ENCODE results near the gene ANXA9. TPM values are rescaled to one million over a fixed set of nuclear protein-coding genes. Genes with fewer than 3 reads are reported as not detected.

The ANXA9 gene
- polyA plus RNA-seq, 3 donors = 12.4 to 16.7 (median 15.3) TPM

DNA sequence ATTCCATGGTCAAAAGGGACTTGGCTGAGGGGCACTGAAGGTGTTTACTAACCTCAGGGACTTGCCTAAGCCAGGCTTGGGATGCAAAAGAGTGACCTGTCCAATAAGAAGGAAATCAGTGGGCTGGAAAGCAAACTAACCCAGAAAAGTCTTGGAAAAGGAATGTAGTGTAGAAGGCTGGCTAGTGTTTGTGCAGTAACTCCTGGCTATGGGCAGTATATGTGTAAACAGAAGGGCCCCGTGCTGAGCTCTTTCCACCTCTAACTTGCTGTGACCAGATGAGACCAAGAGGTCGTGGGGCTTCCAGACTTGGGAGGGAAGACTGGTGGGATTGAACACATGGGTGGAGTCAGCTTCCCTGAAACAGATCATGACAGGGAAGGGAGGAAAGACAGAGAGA lies 20.5 kb downstream of the ANXA9 start:
- DNase-seq (ENCODE audit: low read depth in 3 of 3, low spot score in 2 of 3) = no peak

DNA sequence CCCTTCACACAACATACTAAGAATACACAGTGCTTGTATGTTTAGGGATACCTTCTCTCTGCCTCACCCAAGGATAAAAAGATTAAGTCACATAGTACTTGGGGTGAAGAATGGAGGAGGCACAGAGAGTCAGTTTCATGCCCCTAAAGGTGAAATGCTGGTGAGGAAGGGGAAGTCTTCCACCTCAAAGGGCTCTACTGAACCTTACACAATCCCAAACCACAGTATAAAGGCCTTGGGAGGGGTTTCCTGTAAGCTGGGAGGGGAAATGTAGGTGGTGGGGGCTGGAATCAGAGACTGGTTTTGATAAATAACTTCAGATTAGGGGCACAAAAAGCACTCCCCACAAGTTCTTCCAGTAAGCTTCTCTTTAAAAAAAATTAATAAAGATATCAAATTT lies 21.1 kb downstream of the ANXA9 start:
- no peak for DNase-seq (ENCODE audit: low read depth in 3 of 3, low spot score in 2 of 3)

GRCh38 chr1:151005729-151006319 lies 23.7 kb downstream of the ANXA9 start:
- no peak for DNase-seq (ENCODE audit: low read depth in 3 of 3, low spot score in 2 of 3)

DNA sequence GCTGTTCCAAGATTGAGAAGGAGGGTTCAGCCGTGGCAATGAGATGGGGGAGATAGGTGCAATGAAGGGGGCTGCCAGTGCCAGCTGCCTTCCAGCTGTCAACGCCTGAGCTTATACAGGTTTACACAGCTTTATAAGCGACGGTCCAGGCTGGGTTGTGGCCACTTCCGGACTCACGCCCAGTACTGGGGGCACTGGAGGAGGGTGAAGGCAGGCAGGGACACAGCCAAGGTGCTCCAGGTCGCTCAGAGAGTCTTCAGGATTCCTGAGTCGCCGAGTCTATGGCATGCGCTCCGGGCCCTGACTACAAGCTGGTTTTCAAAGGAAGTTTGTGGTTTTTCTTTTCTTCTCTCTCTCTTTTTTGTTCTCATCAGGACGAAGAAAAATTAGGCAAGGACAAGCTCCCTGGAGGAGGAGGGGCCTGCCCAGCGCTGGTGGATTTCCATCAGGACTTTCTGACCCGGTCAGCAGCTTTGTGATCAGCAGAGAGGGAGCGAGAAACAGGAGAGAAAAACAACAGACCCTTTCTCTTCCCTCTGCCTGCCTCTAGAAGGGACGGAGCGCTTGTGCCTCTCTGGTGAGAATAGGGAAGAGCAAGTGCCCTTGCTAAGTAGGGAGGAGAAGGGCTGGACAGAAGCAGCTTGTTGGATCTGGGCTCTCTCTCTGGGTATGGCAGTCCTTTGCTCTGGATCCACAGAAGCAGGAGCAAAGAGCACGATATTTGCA lies 24.4 kb downstream of the ANXA9 start, which contains the start of gene MINDY1:
Gene MINDY1, minus strand, starts transcription at position 576 of the 726 bp plus-strand sequence. CDS start 4,285 bp downstream, outside the sequence.
- DNase-seq (ENCODE audit: low read depth in 3 of 3, low spot score in 2 of 3) = peak in 1 of 3 donors; percentile 77

DNA sequence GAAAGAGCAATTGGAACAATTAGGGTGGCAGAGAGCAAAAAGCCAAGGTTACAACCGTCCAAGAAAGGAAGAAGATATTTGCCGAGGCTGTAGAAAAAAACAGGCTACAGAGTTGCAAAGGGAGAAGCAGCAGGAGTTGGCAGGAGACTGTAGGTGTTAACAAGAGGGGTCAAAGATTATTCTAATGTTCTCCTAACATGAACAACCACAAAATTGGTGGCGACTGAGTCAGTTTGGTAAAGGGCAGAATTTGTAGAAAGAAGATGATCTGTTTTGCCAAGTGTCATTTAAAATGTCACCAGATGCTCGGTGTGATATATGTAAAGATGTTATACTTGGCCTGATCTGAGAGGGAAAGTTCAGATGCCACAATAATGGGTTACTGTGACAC lies 25.8 kb downstream of the ANXA9 start:
- DNase-seq (ENCODE audit: low read depth in 3 of 3, low spot score in 2 of 3) = no peak

GRCh38 chr1:151008244-151009205 lies 26.4 kb downstream of the ANXA9 start, which contains the start of gene PRUNE1:
Gene PRUNE1, plus strand, starts transcription at chr1:151008449. Its CDS starts 184 bp downstream, at chr1:151008633.
- DNase-seq (ENCODE audit: low read depth in 3 of 3, low spot score in 2 of 3) = peak in 2 of 3 donors; percentile 93

DNA sequence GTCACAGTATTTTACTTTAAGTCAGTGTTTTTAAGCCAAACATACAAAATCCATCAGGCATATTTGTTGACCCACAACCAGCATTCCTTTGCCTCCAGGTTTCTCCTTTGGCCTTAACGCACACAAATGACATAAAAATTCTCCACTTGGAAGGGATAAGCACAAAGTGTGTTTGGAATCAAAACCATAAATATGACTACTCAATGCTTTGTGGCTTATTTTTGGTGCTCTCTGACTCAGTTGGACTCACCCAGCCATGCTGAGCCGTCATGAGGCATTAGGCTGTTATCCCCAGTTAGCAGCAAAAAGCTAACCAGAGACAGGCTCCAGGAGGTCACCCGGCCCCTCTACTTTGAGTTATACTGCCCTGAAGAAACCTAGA lies 27.1 kb downstream of the ANXA9 start:
- DNase-seq (ENCODE audit: low read depth in 3 of 3, low spot score in 2 of 3) = no peak

DNA sequence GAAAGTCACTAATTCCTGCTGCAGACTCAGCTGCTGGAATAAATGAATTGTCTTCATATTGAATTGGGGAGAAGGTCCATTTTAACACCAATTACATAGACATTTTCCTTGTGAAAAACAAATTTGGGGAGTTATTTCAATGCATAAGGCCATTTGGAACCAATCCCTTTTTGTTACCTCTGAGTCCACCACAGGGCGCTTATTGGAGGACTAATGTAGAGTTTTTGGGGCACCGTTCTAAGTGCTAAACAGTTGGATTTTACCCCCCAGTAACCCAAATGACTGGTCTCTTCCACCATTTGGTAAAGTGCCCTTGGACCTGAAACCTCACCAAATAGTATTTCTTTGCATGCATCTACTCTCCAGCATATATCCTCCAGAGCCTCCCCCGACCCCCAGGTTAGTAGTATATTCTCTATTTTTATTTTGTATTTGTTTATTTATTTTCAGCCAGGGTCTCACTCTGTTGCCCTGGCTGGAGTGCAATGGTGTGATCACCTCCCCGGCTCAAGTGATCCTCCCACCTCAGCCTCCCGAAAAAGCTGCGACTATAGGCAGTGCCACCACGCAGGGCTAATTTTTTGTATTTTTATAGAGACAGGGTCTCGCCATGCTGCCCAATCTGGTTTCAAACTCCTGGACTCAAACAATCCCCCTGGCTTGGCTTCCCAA lies 27.7 kb downstream of the ANXA9 start:
- no peak for DNase-seq (ENCODE audit: low read depth in 3 of 3, low spot score in 2 of 3)

DNA sequence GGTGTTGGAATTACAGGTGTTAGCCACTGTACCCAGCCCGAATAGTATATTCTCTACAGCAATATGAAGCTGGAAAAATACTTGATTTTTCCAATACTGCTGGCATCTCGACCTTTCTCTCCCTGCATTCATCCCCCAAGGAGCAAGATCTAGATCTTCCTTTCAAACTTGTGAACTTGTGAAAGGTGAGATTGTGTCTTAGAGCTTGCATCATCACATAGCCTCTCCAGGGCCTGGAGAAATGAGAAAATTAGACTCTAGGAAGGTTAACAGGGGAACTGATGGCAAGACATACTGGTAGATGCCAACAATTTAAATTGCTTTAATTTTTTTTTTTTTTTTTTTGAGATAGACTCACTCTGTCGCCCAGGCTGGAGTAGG lies 28.2 kb downstream of the ANXA9 start:
- DNase-seq (ENCODE audit: low read depth in 3 of 3, low spot score in 2 of 3) = no peak

GRCh38 chr1:151011154-151011850 lies 29.2 kb downstream of the ANXA9 start:
- no peak for DNase-seq (ENCODE audit: low read depth in 3 of 3, low spot score in 2 of 3)

DNA sequence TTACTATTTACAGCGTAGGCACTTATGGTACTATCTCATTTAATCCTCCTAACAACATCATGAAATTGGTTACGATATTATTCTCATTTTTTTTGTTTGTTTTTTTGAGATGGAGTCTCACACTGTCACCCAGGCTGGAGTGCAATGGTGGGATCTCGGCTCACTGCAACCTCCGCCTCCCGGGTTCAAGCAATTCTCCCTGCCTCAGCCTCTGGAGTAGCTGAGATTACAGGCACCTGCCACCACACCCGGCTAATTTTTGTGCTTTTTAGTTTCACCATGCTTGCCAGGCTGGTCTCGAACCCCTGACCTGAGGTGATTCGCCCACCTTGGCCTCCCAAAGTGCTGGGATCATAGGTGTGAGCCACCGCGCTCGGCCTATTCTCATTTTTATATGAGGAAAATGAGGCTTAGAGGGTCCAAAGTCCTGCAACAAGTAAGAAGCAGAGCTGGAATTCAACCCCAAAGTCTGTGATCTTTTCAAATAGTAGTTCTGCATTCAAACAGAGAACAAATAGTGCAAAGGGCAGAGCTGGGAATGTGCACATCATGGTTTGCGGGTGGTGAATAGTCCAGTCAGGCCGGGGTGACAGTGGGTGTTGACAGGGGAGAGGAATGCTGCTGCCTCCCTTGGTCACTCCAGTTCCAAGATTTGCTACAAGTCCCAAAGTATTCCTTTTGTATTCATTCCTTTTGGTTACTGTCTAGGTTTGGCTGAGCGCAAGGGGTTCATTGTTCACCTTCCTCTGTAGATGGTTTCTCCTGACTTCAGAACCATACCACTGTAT lies 30.8 kb downstream of the ANXA9 start:
- no peak for DNase-seq (ENCODE audit: low read depth in 3 of 3, low spot score in 2 of 3)

DNA sequence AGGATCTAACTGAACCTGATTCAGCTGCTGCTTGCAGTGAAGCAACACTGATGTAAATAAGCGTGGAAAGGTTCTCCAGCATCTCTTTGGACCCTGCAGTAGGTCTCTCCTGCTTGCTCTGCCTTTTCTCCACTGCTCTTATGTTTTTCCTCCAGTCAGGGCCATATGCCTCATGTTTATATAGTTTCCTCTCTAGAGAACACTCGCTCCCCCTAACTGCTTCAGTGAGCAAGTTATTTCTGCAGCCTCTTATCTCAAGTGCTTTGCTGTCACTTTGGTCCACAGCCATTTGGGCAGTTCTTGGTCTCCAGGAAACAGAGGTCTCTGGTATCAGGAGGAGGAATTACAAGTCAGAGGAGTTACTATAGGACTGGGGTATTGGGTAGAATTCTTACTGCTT lies 31.4 kb downstream of the ANXA9 start:
- peak in 1 of 3 donors; percentile 49 for DNase-seq (ENCODE audit: low read depth in 3 of 3, low spot score in 2 of 3)

DNA sequence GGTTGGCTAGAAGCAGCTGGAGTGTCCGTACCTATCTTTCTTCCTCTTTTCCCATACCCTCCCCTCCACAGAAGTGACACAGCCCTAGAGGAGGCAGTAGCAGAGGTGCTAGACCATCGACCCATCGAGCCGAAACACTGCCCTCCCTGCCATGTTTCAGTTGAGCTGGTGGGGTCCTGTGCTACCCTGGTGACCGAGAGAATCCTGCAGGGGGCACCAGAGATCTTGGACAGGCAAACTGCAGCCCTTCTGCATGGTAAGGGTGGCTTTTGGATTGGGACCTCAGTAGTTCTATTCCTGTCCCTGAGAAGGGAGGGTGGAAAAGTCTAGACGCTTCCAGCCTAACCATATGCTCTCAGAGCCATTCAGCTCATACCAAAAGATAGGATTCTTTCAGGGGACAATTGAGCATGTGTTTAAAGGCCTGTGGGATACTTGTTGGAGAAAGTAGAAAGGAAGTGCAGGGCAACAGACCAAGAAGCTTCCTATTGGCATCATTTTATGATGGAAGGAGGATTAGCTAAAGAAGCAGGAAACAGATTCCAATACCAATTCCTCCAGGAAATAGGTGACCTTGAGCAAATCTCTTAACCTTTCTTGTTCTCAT lies 42.6 kb downstream of the ANXA9 start:
- no peak for DNase-seq (ENCODE audit: low read depth in 3 of 3, low spot score in 2 of 3)

DNA sequence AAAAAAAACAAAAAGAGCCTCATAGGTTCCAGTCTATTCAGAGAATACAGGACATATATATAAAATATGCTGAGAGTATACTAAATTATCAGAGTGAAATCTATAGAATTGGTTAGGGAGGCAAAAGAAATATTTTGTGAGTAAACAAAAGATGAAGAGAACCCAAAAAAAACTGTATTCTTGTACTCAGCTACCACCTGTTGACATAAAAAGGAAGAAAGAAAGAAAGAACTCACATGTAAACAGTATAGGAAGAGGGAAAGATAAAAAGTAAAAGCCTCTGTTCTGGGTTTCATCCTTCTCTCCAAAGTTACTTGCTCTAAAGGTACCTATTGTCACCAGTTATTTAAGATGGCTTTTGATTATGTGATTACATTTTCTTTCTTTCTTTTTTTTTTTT lies 44.4 kb downstream of the ANXA9 start:
- no peak for DNase-seq (ENCODE audit: low read depth in 3 of 3, low spot score in 2 of 3)

DNA sequence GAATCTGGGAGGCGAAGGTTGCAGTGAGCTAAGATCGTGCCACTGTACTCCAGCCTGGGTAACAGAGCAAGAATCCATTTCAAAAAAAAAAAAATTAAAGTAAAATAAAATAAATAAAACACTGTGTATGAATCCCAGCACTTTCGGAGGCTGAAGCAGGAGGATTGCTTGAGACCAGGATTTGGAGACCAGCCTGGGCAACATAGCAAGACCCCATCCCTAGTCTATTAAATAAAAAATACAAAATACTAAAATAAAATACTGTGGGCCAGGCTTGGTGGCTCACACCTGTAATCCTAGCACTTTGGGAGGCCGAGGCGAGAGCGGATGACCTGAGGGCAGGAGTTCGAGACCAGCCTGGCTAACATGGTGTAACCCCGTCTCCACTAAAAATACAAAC lies 50.1 kb downstream of the ANXA9 start:
- no peak for DNase-seq (ENCODE audit: low read depth in 3 of 3, low spot score in 2 of 3)

DNA sequence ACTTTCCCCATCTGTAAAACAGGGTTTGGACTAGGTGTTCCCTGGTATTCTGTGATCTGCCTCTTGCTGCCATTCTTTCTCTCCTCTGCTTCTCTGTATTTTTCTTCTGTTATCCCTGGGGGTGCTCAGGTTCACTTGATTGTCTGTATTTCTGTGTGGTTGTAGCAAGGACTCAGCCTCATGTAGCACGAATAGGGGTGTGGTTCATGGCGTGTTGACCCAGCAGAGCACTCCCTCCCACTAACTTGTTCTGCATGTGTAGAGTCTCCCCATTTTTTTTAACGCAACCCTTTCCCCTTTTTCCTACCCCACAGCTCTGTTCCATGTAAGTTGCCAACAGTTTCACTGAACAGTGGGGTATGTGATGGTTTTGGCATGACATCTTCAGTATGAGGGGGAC lies 53.1 kb downstream of the ANXA9 start:
- no peak for DNase-seq (ENCODE audit: low read depth in 3 of 3, low spot score in 2 of 3)

- DNase-seq (ENCODE audit: low read depth in 3 of 3, low spot score in 2 of 3) = no peak
Observed at GRCh38 chr1:151036356-151036755, 54.3 kb downstream of the ANXA9 start, which contains the start of gene BNIPL. Gene BNIPL, plus strand, starts transcription at chr1:151036586. Its CDS starts 140 bp downstream, at chr1:151036726.

DNA sequence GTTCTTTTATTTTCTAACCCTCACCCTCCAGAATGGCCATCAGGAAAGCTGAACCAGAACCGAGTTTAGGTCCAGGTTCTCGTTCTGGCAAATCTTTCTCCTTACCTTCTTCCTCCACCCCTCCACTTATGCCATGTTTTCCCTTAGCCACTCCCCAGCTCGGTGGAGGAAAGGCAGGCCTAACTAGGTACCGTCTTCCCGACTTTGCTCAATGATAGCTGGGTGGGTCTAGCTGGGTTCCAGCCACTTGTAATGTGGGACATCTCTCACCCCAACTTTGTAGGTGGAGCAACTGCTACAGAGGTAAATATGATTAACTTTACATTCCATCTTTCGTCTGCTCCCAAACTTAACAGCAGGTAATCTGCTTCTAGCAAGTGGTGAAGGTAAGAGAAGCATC lies 54.9 kb downstream of the ANXA9 start:
- DNase-seq (ENCODE audit: low read depth in 3 of 3, low spot score in 2 of 3) = no peak

DNA sequence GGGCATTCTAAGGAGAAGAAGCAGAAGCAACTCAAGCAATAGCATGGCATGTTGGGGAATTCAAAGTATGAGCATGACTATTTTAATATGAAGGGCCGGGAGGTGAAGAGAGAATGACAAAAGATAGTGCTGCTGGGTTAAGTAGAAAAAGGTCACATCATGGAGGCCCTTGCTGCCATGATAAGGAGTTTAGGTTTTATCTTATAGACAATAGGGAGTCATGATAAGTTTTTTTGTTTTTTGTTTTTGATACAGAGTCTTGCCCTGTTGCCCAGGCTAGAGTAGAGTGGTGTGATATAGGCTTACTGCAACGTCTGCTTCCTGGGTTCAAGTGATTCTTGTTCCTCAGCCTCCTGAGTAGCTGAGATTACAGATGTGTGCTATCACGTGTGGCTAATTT lies 57.4 kb downstream of the ANXA9 start:
- DNase-seq (ENCODE audit: low read depth in 3 of 3, low spot score in 2 of 3) = no peak

Data from right renal cortex interstitium (tissue), 3 donors.